SK-N-SH (cell line): Measurements from ENCODE around the gene PCDH1.

ENCODE experiments used
- GABPA ChIP-seq: IDR thresholded peaks from 2 replicates; pipeline ENCODE4 v1.4.0; 2012; ENCODE audit warnings: low read depth, mild to moderate bottlenecking
- NFIC ChIP-seq: IDR thresholded peaks from 2 replicates; pipeline ENCODE4 v1.4.0; 2012; ENCODE audit warnings: borderline replicate concordance
- NRF1 ChIP-seq: IDR thresholded peaks from 2 replicates; pipeline ENCODE4 v1.6.1; 2012; ENCODE audit warnings: low read depth, mild to moderate bottlenecking, low read length
- POLR2AphosphoS5 ChIP-seq: IDR thresholded peaks from 2 replicates; pipeline ENCODE4 v1.6.1; 2012; ENCODE audit warnings: low read depth, low read length
- RCOR1 ChIP-seq: fragments of 150-350 bp; IDR thresholded peaks from 2 replicates; pipeline ENCODE4 v1.6.1; 2017; ENCODE audit warnings: antibody characterized with exemption, low read length
- SMC3 ChIP-seq: IDR thresholded peaks from 2 replicates; pipeline ENCODE4 v1.6.1; 2012; ENCODE audit warnings: low read depth, low read length, improper control_type of control experiment
- TEAD4 ChIP-seq: IDR thresholded peaks from 2 replicates; pipeline ENCODE4 v1.4.0; 2012; ENCODE audit warnings: mild to moderate bottlenecking, borderline replicate concordance; ENCODE audit not compliant: insufficient read depth
- YY1 ChIP-seq: IDR thresholded peaks from 2 replicates; pipeline ENCODE4 v1.4.0; 2012; ENCODE audit warnings: low read depth, mild to moderate bottlenecking
- TF ChIP-seq, protein P1 (sequence below): IDR thresholded peaks from 2 replicates; pipeline ENCODE4 v1.4.0; 2012; ENCODE audit warnings: low read depth
- TF ChIP-seq, protein P2 (sequence below): fragments of 200-600 bp; sonication (generic); IDR thresholded peaks from 2 replicates; pipeline ENCODE4 v1.6.1; 2017; ENCODE audit warnings: antibody characterized with exemption, mild to moderate bottlenecking, moderate library complexity

DNA sequence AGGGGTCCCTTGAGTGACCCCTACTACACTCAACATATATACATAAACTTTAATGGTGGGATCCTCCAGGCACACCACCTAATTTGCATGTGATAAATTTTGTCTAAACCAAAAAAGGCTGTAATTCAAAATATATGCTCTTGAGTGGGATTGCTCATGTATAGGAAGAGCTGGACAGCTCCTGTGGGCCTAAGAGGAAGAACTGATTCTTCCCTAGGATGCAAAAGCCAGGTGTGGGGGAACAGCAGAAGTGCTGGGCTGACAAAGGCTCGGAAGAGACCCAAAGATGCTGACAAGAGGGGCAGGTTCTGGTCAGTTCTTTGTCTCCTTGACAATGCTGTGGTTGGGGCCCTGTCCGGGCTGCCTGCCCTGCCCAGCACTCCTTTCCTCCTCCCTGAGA lies 43.9 kb downstream of the PCDH1 start:
- TF ChIP-seq, protein P1, sequence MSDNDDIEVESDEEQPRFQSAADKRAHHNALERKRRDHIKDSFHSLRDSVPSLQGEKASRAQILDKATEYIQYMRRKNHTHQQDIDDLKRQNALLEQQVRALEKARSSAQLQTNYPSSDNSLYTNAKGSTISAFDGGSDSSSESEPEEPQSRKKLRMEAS = no peak
- TF ChIP-seq NFIC (no peak), RCOR1 (no peak), YY1 (no peak), POLR2AphosphoS5 (no peak), NRF1 (no peak), TEAD4 (no peak), SMC3 (no peak), GABPA (no peak)
- TF ChIP-seq, protein P2, sequence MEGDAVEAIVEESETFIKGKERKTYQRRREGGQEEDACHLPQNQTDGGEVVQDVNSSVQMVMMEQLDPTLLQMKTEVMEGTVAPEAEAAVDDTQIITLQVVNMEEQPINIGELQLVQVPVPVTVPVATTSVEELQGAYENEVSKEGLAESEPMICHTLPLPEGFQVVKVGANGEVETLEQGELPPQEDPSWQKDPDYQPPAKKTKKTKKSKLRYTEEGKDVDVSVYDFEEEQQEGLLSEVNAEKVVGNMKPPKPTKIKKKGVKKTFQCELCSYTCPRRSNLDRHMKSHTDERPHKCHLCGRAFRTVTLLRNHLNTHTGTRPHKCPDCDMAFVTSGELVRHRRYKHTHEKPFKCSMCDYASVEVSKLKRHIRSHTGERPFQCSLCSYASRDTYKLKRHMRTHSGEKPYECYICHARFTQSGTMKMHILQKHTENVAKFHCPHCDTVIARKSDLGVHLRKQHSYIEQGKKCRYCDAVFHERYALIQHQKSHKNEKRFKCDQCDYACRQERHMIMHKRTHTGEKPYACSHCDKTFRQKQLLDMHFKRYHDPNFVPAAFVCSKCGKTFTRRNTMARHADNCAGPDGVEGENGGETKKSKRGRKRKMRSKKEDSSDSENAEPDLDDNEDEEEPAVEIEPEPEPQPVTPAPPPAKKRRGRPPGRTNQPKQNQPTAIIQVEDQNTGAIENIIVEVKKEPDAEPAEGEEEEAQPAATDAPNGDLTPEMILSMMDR = no peak
